ENCODE data around the gene CRIP2.

- no peak for TF ChIP-seq TEAD4 (IDR thresholded peaks at IDR 0.05; ENCODE audit: low read depth, low read length)
- no peak for TF ChIP-seq EZH2 (IDR thresholded peaks at IDR 0.05; ENCODE audit: low read depth, low read length, severe bottlenecking)
These were observed 5.7 kb downstream of the CRIP2 start for GRCh38 chr14:105480199-105480746.
